Nephron (organoid): ENCODE results near the gene LGALS7.

Source experiments
- H3K27ac Mint-ChIP-seq, 3 experiments: 2 replicates each; pipeline ENCODE4 v1.8.0; 2020; ENCODE audit warnings: mixed read lengths in 3 of 3, mild to moderate bottlenecking in 2 of 3, moderate library complexity in 1 of 3
- H3K27me3 Mint-ChIP-seq: 2 replicates; pipeline ENCODE4 v1.8.0; 2021; ENCODE audit warnings: low read depth, mild to moderate bottlenecking, moderate library complexity, mixed read lengths
- H3K36me3 Mint-ChIP-seq: 2 replicates; pipeline ENCODE4 v1.8.0; 2020; ENCODE audit warnings: low read depth, mixed read lengths
- H3K4me1 Mint-ChIP-seq: 2 replicates; pipeline ENCODE4 v1.8.0; 2020; ENCODE audit warnings: mixed read lengths
- H3K4me3 Mint-ChIP-seq, 3 experiments: 2 replicates each; pipeline ENCODE4 v1.8.0; 2020; ENCODE audit warnings: mild to moderate bottlenecking in 3 of 3, mixed read lengths in 3 of 3, moderate library complexity in 2 of 3
- H3K9me3 Mint-ChIP-seq: 2 replicates; pipeline ENCODE4 v1.8.0; 2020; ENCODE audit warnings: mixed read lengths
- CTCF ChIP-seq, 3 experiments: fragments of 200-600 bp; sonication (generic); IDR thresholded peaks; one replicate each; pipeline ENCODE4 v1.5.0; 2021; ENCODE audit warnings: antibody characterized with exemption in 3 of 3; ENCODE audit not compliant: unreplicated experiment in 3 of 3

LGALS7 gene

GRCh38 chr19:38736413-38737280, 36.7 kb downstream of the LGALS7 start:
- Mint-ChIP-seq H3K4me1 (peaks cover 10% of the 10 kb centered on the region), H3K27ac (peak overlapping the region in 1 of 3 experiments; percentile 27), H3K9me3 (no peaks in the 10 kb centered on the region), H3K36me3 (peaks cover 11% of the 10 kb centered on the region), H3K4me3 (peak overlapping the region; percentile 27 to 78 (median 68)), H3K27me3 (peaks cover 33% of the 10 kb centered on the region)
- TF ChIP-seq CTCF (IDR thresholded peaks at IDR 0.05; ENCODE audit: unreplicated experiment in 3 of 3): no peak

GRCh38 chr19:38736036-38736412, 37.3 kb downstream of the LGALS7 start:
- peaks cover 33% of the 10 kb centered on the region for H3K27me3 Mint-ChIP-seq
- H3K4me3 Mint-ChIP-seq: peak overlapping the region in 1 of 3 experiments; percentile 68
- peaks cover 10% of the 10 kb centered on the region for H3K4me1 Mint-ChIP-seq
- H3K27ac Mint-ChIP-seq: no peak overlapping the region
- no peaks in the 10 kb centered on the region for H3K9me3 Mint-ChIP-seq
- no peak for TF ChIP-seq CTCF (IDR thresholded peaks at IDR 0.05; ENCODE audit: unreplicated experiment in 3 of 3)
- H3K36me3 Mint-ChIP-seq: peaks cover 15% of the 10 kb centered on the region

- Mint-ChIP-seq H3K27me3 (peaks cover 33% of the 10 kb centered on the region), H3K9me3 (no peaks in the 10 kb centered on the region), H3K27ac (peak overlapping the region in 2 of 3 experiments; percentile 71 to 84), H3K4me1 (peaks cover 10% of the 10 kb centered on the region), H3K4me3 (peak overlapping the region; percentile 69 to 81 (median 78)), H3K36me3 (peaks cover 19% of the 10 kb centered on the region)
- no peak for TF ChIP-seq CTCF (IDR thresholded peaks at IDR 0.05; ENCODE audit: unreplicated experiment in 3 of 3)
These were observed 38.0 kb downstream of the LGALS7 start for GRCh38 chr19:38735257-38735686.

- Mint-ChIP-seq H3K36me3 (peaks cover 24% of the 10 kb centered on the region), H3K4me3 (peak overlapping the region; percentile 69 to 81 (median 78)), H3K27me3 (peaks cover 33% of the 10 kb centered on the region), H3K4me1 (peaks cover 10% of the 10 kb centered on the region), H3K27ac (peak overlapping the region in 2 of 3 experiments; percentile 71 to 84), H3K9me3 (no peaks in the 10 kb centered on the region)
- TF ChIP-seq CTCF (IDR thresholded peaks at IDR 0.05; ENCODE audit: unreplicated experiment in 3 of 3): no peak
These were observed 38.7 kb downstream of the LGALS7 start for GRCh38 chr19:38734426-38735256.

- peak overlapping the region in 2 of 3 experiments; percentile 51 to 84 for H3K27ac Mint-ChIP-seq
- peaks cover 10% of the 10 kb centered on the region for H3K4me1 Mint-ChIP-seq
- H3K27me3 Mint-ChIP-seq: peaks cover 30% of the 10 kb centered on the region
- H3K9me3 Mint-ChIP-seq: no peaks in the 10 kb centered on the region
- peaks cover 27% of the 10 kb centered on the region for H3K36me3 Mint-ChIP-seq
- no peak for TF ChIP-seq CTCF (IDR thresholded peaks at IDR 0.05; ENCODE audit: unreplicated experiment in 3 of 3)
- H3K4me3 Mint-ChIP-seq: no peak overlapping the region
These were observed 39.2 kb downstream of the LGALS7 start for GRCh38 chr19:38734176-38734425.
